Activated CD4-positive, alpha-beta T cell treated with anti-CD3 and anti-CD28 coated beads, Interleukin-2, amount 50 U/mL, for 24 hours (primary cell): ENCODE results near the gene PRKACA.

Experiments
- DNase-seq, 2 donors: peaks; one replicate each; pipeline ENCODE4 v3.0.0-alpha.2; 2020; ENCODE audit warnings: low read depth in 1 of 2, low spot score in 1 of 2

Gene PRKACA

DNA sequence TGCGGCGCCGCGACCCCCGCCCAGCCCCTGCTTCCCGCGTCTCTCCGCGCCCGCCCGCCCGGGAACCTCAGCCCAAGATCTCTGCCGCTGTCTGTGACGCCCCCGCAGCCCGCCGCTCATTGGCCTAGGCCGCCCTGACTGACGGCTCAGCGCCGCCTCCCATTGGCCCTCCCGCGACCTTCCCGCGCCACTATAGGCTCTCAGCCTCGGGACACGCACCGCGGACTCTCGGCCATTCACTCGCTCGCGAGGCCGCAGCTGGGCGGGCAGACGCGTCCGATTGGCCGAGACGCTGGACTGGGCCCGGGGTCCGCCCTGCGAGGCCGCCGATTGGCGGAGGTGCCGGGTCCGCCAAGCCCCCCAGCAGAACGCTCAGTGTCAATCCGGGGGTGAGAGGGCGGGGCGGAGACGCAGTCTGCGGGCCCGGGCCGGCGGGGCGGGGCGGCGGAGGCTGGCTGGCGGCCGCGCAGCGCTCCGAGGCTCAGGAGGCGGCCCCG is at the start of gene PRKACA:
PRKACA (minus strand) TSS at position 95 of the 497 bp plus-strand sequence. CDS start 215 bp downstream, outside the sequence.
- DNase-seq = peak; percentile 93 to 97

DNA sequence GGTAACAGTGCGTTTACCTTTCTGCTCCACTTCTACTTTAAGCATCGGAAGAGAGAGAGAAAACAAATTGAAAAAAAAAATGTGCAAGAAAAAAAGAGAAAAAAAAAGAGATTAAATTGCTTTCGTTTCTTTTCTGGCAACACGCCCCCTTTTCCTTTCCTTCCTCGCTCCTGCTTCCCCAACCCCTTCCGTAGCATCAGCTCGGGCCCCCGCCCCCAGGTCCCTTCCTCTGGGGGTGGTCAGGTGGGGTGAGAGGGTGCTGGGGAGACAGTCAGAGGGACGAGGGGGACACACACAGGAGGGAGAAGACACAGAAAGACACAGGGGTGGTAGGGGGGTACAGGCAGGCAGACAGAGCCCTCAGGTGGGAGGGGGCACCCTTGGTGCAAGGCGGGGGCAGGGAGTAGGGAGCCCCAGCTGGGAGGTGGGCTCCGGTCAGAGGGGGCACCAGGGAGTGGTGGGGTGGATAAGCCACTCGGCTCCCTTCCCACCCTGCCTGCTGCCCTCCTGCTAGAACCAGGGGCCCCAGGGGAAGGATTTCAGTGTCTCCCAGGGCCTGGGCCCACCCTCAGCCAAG is 49.5 kb upstream of the PRKACA start:
- no peak for DNase-seq

DNA sequence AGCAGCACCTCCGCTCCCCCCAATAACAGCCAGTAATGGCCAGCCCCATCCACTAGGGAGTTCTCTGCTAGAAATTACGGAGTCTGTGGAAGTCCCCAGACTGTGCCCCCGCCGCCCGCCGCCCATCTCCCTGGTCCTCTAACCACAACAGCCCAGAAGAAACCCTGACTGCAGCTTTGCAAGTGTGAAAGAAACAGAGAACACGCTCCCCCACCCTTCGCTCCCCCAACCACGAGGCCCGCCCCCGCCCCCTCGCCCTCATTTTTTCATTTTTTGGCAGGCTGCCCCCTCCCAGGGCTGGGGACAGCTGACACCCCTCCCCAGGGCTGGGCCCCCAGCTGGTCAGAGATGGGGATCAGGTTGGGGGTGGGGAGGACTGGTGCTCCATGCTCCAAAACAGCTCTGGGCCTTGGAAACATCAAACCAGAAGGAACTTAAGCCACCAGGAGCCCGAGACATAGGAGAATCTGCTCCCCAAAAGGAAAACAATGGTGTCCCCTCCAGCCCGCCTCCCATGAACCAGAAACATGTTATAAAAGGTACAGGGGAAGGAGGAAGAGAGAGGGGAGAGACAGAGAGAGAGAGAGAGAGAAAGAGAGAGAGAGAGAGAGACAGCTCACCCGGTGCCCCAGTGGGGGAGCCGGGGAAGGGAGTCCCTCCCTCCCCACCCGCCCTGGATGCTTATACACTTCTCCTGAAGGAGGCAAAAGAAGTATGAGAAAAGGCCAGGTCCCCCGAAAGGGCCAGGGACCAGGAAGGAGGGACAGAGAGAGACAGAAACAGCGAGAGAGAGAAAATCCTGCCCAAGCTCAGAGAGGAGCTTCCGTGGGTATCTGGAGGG is 48.6 kb upstream of the PRKACA start:
- no peak for DNase-seq

DNA sequence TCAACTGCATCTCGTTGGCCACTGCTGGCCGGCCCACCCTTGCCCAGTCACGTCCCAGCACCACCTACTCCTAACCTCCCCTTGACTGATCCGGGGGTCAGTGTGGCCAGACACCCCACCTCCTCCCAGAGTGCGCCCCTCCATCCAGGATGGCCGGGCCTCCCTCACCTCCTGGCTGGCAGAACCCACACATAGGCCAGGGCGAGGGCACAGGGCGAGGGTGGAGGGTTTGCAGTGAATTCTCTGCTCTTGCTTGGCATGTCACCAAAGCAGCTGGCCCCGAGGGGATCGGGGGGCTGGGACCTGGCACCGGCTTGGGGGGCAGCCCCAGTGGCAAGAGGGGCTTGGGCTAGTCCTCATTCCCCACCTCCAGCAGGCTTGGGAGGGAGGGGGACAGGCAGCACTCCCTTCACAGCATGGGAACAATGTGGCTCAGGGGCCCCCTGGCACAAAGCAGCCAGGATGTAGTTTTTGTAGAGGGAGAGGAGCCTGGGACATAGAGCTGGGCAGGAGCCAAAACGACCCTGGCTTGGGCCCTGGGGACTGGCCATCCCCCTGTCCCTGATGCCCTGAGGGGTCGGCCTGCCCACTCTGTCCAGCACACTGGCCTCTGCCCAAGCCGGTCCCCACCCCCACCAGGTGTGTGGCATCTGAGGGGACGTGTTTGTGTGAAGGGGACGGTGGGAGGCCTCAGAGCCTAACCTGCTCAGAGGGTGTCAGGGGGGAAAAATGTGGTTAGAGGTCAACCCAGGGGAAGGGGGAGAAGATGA is 47.3 kb upstream of the PRKACA start:
- DNase-seq = no peak

DNA sequence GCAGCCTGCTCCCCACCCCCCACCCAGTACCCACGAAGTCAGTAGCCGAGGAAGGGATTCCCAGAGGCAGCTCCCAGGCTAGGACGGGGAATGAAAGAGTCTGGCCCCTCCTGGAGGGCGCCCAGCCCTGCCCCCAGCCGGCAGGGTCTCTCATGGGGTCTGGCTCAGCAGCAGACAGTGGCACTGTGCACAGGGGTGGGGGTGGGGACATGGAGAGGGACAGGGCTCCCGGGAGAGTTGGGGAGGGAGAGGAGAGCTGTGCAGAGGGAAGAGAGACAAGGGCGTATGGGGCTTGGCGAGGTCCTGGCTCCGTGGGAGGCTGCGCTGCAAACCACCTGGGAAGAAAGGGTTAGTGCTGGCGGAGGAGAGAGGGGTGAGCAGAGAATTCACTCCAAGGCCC is 46.5 kb upstream of the PRKACA start:
- DNase-seq = no peak

DNA sequence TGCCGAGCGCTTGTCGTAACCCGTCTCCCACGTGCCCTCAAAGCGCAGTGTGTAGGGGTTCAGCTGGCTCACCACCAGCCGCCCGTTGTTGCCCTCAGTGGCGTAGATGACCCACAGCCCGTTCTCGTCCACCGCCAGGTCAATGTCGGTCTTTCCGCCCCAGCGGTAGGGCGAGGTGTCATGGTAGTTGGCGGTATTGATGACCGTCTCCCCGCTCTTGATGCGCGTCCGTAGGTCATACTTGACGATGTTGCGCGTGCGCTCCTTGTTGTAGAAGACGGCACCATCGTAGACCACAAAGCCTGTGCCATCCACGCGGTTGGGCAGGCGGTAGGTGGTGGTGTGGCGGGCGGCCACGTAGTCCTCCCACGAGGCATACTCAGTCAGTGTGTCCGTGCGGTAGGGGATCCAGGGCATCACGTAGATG is 45.3 kb upstream of the PRKACA start:
- DNase-seq = no peak

DNA sequence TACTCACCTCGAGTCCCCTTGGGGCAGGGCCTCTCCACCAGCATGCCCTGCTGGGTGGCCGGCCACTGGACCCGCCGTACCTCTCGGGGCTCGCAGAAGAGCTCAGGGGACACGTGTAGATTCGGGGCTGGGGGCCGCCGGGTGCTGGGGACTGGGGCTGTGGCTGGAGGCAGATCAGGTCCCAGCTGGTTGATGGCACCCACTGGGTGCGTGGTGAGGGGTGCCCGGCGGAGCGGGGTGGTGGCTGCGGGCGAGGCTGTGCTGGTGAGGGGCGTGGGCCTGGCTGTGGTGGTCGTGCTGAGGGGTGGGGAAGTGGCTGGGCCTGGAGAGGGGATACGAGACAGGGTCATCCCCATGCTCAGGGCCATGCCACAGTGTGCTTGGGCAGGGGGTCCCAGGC is 43.7 kb upstream of the PRKACA start:
- DNase-seq = no peak

DNA sequence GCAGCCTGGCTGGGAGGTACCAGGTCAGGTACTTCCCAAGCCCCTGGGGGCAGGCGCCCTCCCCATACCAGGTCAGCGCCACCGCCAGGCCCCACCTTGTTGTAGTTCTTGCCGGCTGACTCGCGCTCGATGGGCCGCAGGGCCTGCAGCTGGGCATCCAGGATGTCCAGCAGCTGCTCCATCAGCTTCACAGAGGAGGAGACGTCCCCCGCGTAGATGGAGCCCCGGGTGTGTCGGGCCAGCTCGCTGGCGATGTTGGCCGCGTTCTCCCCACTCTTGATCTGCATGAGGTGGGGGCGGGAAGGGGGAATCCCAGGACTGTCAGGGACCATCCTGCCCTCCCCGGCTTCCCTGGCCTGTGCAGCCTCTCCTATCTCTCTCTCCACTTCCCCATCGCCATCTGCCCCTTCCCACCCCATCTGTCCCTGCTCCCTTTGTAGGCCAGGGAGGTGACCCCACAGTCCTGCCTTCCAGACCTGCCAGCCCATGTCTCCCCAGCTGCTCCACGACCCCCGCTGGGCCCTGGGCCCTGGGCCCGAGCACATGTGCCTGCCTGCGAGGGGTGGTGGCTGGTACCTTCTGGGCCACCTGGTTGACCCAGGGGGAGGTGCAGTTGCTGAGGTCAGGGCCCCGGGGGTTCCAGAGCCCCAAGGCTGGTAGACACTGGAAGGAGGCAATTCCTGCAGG is 42.6 kb upstream of the PRKACA start:
- no peak for DNase-seq

DNA sequence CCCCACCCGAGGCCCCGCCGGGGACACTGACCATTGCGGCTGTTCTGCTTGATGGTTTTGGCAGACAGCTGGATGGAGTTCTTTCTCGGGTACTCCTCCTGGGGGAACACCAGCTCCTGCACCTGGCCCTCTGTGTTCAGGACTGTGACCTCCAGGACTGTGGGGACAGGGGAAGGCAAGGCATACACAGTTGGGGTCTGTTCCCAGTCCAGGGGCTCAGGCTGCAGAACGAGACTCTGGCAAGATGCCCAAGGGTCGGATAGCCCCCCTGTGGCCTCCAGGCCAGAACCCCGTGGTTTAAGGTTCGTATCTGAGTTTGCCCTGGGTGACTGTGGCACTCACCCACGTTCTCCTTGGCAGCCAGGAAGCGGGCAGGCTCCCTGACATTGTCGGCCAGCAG is 41.5 kb upstream of the PRKACA start:
- DNase-seq = no peak

DNA sequence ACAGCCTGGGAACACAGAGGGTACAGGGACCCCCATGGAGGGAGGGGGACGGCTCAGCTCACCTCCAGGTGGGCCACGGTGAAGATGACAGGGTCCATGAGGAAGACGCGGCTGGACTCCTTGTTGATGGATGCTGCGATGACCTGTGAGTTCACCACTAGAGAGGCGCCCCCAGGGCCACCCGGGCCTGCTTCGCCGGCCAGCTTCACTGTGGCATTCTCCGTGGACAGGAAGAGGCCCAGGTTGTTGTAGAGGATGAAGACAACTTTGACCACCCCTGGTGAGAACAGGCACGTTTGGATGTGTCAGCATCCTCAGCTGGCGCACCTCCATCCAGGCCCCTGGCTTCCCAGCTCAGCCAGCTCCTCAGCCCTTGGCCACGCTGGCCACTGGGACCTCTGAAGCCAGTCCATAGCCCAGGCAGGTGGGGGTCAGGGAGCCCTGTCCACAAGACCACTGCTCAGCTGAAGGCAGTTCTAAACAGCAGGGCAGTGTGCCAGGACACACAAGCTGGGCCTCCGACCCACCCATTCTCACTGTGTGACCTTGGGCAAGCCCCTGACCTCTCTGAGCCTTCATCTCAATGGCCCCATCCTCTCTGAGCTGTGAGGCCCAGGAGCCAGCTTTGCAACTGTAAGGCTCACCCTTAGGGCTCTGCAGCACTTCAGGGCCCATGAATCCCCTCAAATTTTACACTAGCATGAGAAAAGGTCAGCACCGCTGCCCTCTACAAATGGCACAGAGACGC is 40.9 kb upstream of the PRKACA start:
- DNase-seq = no peak

DNA sequence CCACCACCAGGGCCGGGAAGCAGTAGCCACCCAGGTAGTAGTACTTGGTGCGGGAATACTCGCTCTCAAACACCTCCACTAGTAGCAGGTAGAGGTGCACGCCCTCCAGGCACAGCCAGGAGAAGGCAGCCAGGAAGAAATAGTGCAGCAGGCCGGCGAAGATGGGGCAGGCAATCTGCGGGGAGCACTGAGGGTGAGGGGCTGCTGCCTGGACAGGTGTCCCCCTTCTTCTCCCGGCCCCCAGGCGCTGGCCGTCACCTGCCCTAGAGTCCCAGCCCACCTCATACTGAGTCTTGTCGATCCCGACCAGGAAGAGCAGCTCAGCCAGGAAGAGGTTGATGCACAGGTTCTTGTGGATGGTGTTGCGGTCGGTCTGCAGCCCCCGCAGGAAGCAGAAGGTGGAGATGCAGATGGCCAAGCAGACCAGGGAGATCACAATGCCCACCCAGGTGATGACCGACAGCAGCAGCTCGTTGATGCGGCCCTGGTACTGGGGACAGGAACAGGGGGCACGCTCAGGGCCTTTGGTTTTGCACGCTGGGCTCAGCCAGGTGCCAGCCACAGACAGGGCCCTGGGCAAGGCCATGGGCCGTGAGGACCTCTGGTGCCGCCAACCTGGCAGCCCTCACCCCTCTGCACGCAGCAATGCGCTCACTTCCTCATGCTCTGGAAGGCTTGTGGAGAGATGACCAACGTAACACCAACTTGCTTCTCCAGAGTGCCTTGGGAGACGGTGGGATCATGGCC is 39.6 kb upstream of the PRKACA start:
- DNase-seq = no peak

DNA sequence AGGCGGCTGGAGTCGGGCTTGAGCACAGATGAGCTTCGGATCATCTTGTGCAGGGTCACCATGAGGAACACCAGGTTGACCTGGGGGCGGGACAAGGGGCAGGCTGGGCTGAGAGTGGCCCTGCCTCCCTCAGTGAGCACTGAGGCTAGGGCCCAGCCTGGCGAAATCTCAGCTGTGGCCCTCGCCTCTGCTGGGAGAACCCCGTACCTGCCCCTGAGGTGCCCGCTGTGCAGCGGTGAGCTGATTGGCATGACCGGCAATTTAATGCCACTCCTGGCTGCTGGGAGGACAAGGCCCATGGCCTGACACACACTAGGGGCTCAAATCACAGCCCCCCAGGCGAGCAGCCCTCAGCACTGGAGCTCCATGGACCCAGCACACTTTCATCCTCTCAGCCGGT is 38.6 kb upstream of the PRKACA start:
- no peak for DNase-seq

DNA sequence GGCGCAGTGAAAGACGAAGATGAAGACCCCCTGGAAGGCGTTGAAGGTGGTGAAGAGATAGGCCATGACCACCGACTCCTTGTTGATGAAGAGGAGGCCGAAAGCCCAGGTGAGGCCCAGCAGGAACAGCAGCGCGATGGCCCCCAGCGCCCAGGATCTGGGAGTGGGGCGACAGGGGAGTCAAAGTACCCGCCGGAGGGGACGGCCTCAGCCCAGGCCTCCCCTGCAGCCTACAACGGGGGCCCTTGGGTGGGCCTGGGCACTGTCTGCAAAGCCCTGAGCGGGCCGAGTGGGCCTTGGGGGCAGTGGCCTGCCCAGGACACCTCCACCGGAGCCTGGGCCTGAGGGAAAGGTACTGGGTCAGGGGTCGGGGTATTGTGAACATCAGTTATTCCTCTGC is 37.8 kb upstream of the PRKACA start:
- DNase-seq = no peak

DNA sequence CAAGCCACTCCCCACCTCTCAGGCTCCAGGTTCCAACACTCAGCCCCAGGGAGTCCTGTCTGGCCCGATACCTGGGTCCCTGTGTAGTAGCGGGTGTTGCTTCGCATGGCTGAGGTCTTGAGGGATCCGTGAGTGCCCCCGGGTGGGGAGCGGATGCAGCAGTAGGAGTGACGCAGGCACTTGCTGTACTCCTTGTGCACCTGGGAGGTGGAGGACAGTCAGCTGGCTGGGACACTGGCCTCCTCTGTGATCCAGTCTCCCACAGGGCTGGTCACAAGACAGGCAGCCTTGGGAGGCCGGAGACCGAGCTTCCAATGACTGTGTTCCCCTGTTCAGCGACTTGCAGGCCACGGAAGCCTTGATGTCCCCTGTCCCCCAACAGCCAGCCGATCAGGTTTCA is 35.2 kb upstream of the PRKACA start:
- no peak for DNase-seq

DNA sequence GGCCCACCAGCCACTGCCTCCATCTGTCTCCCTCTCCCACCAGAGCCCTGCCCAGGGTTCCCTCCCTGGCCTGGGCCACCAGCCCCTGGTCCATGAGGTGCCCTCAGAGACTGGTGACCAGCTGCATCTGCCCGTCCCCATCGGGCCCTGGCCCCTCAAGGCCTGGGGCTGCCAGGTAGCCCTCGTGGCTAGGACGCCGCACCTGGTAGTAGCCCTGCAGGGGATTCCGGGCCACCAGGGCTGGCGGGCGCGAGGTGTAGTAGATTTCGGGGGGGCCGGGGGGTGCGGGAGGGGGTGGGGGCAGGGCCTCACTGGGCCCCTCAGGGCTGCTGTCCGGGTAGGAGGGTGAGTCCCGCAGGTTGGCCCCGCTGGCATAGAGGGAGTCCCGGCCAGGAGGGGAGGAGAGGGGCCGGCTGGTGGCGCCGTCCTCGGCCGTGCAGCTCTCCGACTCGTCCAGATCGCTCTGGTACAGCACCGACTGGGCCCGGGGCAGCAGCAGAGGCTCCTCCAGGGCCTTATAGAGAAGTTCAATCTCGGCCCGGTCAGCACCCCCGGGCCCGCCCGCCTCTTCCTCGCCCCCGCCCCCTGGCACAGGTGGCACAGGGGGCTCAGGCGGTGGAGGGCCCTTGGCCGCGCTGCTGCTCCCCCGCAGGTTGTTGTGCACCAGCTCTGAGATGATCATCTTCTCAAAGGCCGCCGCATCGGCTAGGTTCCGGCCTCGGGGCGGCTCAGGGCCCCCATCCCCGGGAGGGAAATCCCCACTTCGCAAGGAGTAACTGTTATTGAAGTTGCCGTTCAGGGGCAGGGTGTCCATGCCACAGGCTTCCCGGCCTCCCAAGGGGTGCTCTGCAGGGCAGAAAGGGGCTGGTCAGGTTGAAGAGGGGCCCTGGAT is 33.5 kb upstream of the PRKACA start:
- no peak for DNase-seq

DNA sequence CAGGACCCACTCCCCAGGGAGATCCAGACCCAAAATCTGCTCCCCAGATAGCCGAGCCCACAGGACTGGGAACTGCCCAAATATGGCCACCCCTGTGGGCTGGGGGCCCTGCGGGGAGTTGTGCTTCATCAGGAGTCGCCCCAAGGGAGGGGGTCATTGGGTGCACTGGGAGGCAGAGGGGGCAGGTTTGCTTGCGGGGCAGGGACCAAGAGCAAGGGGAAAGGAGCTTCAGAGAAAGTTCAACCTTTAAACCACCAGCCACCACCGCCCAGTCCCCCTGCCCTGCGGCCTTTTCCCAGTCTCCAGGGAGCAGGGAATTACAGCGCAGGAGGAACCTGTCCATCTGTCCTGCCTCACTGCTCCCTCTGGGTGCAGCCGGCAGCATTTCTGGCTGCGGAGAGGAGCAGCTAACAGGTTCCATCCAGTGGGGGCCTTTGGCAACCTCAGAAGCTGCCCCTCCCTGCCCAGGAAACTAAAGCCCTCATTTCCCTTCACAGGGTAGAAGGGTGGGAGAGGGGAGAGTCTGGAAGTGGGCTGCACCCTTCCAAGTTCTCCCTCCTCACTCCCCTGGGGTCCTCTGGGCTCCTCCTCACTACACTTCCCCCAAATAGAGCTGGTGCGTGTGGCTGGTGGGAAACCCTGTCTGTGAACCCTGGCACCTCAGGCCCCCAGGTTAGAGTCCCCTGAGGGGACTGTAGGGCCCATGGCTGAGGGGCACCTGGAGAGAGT is 32.6 kb upstream of the PRKACA start:
- DNase-seq = no peak

DNA sequence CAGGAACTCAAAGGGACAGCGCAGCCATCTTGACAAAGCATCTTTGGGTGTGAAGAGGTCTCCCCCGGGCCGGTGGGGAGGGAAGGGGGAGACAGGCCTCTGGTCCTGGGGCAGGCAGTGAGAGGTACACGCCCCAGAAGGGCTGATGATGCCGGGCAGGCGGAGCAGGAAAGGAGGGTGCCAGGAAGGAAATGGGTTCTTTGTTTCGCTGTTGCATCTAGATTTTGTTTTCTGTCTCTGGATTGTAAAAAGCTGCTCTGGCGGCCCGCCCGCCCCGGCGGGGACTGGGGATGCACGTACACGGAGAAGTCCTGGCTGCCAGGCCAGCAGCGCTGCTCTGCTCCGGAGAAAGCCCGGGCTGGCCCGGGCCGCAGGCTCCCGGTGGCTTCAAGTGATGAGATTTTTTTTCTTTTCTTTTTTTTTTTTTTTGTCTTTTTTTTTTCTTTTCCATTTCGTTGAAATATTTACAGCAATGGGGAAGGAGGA is 32.0 kb upstream of the PRKACA start:
- peak in 1 of 2 donors; percentile 13 for DNase-seq
